HFF-Myc (cell line): Measurements from ENCODE around the gene AHNAK.

Experiments
- DNase-seq: peaks from one replicate; pipeline ENCODE4 v3.0.0-alpha.2; 2011; ENCODE audit warnings: low read depth; ENCODE audit errors: extremely low read depth
- H3K4me3 ChIP-seq: replicated peaks from 2 replicates; pipeline ENCODE4 v1.5.1; 2011; ENCODE audit warnings: low read depth, mild to moderate bottlenecking, control low read depth, low read length
- TF ChIP-seq, protein P1 (sequence below): IDR thresholded peaks from 2 replicates; pipeline ENCODE4 v1.5.1; 2012; ENCODE audit warnings: mild to moderate bottlenecking, low read depth, low read length, control low read depth; ENCODE audit errors: missing control alignments

AHNAK gene

DNA sequence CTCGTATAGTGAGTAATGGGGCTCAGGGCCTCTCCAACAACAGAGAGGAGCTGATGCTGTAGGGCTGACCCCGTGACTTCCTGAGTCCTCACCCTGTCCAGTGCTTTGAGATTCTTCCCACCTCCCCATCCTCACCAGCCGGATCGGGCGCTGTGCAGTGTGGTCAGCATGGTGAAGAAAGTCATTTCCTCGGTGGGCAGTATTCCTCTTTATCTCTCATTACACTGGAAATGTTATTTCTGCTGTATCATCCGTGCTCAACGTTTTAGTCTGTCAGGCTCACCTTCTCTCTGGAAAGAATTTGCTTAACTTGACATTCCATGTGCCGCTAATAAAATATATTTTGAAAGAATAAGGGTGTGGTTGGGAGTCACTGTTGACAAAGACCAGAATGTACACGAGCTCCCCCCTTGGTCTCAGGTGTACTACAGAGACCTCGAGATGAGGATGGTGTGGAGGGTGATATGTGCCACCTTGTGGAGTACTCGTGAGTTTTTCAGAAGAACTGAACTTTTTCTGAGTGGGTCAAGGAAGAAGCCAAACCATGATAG is 153.5 kb downstream of the AHNAK start:
- no peak overlapping the region for H3K4me3 ChIP-seq
- no peak for DNase-seq
- TF ChIP-seq, protein P1, sequence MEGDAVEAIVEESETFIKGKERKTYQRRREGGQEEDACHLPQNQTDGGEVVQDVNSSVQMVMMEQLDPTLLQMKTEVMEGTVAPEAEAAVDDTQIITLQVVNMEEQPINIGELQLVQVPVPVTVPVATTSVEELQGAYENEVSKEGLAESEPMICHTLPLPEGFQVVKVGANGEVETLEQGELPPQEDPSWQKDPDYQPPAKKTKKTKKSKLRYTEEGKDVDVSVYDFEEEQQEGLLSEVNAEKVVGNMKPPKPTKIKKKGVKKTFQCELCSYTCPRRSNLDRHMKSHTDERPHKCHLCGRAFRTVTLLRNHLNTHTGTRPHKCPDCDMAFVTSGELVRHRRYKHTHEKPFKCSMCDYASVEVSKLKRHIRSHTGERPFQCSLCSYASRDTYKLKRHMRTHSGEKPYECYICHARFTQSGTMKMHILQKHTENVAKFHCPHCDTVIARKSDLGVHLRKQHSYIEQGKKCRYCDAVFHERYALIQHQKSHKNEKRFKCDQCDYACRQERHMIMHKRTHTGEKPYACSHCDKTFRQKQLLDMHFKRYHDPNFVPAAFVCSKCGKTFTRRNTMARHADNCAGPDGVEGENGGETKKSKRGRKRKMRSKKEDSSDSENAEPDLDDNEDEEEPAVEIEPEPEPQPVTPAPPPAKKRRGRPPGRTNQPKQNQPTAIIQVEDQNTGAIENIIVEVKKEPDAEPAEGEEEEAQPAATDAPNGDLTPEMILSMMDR = no peak

DNA sequence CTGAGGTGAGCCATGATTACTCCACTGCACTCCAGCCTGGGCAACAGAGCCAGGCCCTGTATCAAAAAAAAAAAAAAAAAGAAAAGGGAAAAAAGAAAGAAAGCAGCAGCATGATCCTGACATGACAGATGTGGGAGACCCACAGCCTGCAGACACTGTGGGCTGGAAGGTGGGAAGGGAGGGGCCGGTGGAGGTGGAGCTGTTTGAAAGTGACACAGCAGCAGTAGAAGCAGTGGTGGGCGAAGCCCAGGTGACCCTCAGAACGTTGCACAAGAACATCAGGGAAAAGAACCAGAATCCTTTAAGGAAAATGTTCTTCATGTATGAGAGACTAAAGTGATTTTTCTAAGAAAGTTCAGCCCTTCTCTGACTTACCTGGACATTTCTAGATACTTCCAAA is 154.1 kb downstream of the AHNAK start:
- TF ChIP-seq, protein P1 = no peak
- DNase-seq = no peak
- no peak overlapping the region for H3K4me3 ChIP-seq

DNA sequence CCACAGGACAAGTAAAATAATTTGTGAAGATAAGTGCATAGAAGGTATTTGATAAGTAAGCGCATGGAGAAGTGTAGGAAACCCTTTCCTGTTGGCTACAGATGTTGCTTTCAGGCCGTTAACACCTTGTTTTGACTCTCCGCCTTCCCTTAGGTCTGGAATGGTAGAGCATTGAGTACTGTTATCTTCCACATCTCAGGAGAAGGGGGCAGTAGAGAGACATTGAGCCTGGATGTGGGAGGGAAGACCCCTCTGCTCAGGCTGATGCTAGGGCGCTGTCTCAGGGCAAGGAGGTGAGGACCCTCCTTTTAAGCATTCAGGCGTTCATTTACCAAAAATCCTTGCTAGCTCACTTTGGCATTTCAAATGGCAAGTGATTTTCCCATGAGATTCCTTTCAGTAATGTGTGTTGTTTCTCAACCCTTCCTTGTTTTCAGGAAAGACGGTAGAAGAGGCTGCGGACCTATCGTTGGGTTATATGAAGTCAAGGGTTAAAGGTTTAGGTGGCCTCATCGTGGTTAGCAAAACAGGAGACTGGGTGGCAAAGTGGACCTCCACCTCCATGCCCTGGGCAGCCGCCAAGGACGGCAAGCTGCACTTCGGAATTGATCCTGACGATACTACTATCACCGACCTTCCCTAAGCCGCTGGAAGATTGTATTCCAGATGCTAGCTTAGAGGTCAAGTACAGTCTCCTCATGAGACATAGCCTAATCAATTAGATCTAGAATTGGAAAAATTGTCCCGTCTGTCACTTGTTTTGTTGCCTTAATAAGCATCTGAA is 154.8 kb downstream of the AHNAK start:
- H3K4me3 ChIP-seq = no peak overlapping the region
- TF ChIP-seq, protein P1 = peak; percentile 17
- DNase-seq = no peak

DNA sequence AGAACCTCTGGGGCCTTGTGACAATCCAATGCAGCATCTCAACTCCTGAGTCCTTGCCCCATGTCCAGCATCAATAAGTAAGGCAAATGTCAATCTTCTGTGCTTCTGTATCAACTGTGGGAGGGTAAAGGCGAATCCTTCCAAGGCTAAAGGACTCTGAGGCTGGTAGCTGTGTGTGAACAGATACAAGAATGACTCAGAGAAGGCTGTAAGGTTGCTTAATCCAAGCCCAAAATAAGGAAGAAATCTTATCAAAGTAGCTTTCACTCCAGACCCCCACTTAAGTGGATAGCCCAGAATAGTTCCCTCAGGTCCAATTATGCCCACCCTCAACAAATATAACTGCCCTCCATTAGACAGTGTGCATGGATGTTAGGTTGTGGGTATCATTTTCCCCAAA is 155.9 kb downstream of the AHNAK start:
- H3K4me3 ChIP-seq = no peak overlapping the region
- no peak for DNase-seq
- TF ChIP-seq, protein P1 = no peak

DNA sequence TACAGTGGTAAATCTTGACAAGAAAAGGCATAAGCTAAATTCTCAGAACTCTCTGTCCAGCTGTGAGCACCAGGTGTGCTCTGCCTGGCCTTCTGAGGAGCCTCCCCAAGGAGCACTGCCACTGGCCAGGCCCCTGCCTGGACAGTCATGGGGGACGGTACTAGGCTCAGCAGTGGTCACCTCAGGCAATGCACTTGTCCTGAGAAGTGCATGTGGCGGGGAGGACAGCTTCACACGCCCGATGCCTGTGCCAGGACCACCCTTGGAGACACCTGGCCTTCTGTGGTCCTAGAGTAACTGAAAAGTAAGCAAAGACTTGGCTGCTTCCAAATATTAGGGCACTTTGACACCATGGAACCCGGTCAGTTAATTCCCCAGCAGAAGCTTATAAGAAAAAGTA is 156.4 kb downstream of the AHNAK start:
- DNase-seq = no peak
- TF ChIP-seq, protein P1 = no peak

DNA sequence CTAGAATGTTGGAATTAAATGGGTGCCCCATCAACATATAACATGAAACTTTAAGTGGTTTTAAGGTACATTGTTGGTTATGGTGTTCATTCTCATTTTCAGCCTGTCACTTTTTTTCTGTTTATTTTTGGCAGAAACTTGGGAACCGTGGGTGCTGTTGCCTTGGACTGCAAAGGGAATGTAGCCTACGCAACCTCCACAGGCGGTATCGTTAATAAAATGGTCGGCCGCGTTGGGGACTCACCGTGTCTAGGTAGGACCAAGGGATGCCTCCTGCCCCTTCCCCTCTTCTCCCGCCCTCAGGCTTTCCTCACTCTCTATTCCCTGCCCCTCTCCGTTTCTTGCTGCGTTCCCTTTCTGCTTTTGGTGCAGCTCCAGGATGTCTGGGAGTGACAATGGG is 157.6 kb downstream of the AHNAK start:
- TF ChIP-seq, protein P1 = no peak
- DNase-seq = no peak
- H3K4me3 ChIP-seq = no peak overlapping the region

More for the DNA sequence above, 156.4 kb downstream of the AHNAK start:
- H3K4me3 ChIP-seq = no peak overlapping the region
